ENCODE measurements around the gene CTDSPL.

CTDSPL gene

DNA sequence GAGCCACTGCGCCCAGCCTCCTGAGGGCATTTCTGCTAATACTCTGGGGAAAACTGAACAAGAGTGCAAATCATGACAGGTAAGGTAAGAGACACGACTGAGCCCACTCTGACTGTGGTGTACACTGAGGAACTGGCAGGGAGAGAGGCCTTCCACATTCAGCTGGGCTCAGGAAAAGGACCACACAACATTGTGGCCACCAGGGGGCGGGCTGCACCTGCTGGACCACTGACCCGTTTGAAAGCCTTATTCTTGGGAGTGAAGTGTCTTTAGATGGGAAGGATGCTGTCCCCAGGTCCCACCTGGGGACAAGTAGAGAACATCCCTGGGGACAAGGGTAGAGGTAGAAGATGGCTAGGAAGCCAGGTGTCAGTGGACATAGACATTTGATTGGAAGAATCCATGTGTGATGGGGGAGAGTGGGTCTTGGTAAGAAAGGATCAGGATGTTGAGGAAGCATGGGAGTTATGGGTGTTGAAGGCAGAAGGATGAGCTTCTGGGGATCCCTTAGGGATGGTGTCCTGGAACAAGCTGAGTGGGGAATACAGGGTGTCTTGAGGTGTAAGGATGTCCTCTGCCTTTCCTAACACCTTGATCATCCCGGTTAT, 6.2 kb upstream of the CTDSPL start:
- Histone ChIP-seq H3K4me3 (ENCODE audit: low read length) (no peak overlapping the region), H3K9ac (ENCODE audit: low read depth, low read length) (no peak overlapping the region), H3K36me3 (ENCODE audit: insufficient read depth, low read depth, low read length) (no peaks in the 10 kb centered on the region), H3K27ac (ENCODE audit: low read length) (no peak overlapping the region), H3K27me3 (ENCODE audit: insufficient read depth, low read length) (peaks cover 16% of the 10 kb centered on the region), H3K4me1 (ENCODE audit: insufficient read depth, low read length) (peaks cover 10% of the 10 kb centered on the region; the same call in 1 of the 2 replicates), H3K9me3 (ENCODE audit: insufficient read depth, low read depth, low read length) (no peaks in the 10 kb centered on the region)

DNA sequence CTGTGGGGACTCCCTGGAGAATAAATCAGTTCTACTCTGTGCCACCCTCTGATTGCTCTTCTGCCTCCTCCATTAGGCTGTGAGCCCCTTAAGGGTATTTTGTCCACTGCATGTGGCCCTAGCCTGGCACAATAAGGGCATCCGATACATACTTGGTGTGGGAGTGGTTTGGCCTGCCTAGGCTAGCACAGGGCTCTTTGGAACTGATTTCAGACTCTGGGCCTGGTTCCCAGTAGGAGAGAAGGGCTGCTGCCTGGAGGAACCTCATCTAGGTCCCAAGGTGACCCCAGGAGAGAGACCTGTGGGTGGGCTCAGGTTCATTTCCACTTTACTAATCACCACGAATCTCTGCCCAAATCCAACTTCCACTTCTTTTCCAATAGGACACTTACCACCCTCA, 5.3 kb upstream of the CTDSPL start:
- no peaks in the 10 kb centered on the region for H3K36me3 ChIP-seq (ENCODE audit: insufficient read depth, low read depth, low read length)
- H3K27ac ChIP-seq (ENCODE audit: low read length): no peak overlapping the region
- H3K9me3 ChIP-seq (ENCODE audit: insufficient read depth, low read depth, low read length): no peaks in the 10 kb centered on the region
- H3K9ac ChIP-seq (ENCODE audit: low read depth, low read length): no peak overlapping the region
- peaks cover 23% of the 10 kb centered on the region for H3K27me3 ChIP-seq (ENCODE audit: insufficient read depth, low read length)
- peaks cover 7% of the 10 kb centered on the region; the same call in 1 of the 2 replicates for H3K4me1 ChIP-seq (ENCODE audit: insufficient read depth, low read length)
- no peak overlapping the region for H3K4me3 ChIP-seq (ENCODE audit: low read length)

DNA sequence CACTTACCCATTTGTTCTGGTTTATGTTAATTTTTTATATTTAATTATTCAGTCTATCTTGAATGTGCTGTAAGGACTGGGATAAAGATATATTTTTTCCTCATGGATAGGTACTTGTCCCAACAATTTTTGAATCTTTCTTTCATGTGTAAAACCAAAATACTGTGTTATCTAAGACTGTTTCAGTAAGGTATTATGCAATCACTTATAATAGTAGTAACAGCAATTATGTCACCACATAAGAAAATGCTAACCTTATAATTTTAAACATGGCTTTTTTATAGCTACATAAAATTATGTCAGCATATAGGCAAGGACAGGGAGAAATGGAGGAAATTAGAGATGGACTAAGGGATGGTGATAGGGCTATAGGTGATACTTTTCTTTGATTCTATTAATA, 2.9 kb upstream of the CTDSPL start:
- Histone ChIP-seq H3K27ac (ENCODE audit: low read length) (no peak overlapping the region), H3K9ac (ENCODE audit: low read depth, low read length) (no peak overlapping the region), H3K27me3 (ENCODE audit: insufficient read depth, low read length) (peaks cover 35% of the 10 kb centered on the region), H3K9me3 (ENCODE audit: insufficient read depth, low read depth, low read length) (no peaks in the 10 kb centered on the region), H3K36me3 (ENCODE audit: insufficient read depth, low read depth, low read length) (no peaks in the 10 kb centered on the region), H3K4me1 (ENCODE audit: insufficient read depth, low read length) (peaks cover 12% of the 10 kb centered on the region; the same call in 1 of the 2 replicates), H3K4me3 (ENCODE audit: low read length) (no peak overlapping the region)

DNA sequence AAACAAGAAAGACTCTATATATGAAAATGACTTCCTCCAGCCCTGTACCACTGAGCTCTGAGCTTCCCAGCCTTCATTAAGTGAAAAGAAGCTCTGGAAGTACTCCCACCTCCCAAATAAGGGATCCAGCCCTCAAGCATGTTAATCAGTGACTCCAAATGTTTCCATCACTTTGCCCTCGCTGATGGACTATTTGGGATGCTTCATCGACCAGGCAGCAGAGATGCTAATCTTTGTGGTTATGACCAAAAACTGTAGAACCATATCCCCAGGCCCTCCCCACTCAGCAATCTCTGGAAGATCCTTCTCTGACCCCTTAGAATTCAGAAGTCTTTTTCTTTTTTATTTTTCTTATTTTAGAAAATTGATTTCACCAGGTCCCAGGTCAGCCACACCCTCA, 2.3 kb upstream of the CTDSPL start:
- no peak overlapping the region for H3K9ac ChIP-seq (ENCODE audit: low read depth, low read length)
- no peaks in the 10 kb centered on the region for H3K36me3 ChIP-seq (ENCODE audit: insufficient read depth, low read depth, low read length)
- H3K4me3 ChIP-seq (ENCODE audit: low read length): no peak overlapping the region
- H3K4me1 ChIP-seq (ENCODE audit: insufficient read depth, low read length): peaks cover 17% of the 10 kb centered on the region; the same call in 1 of the 2 replicates
- H3K27ac ChIP-seq (ENCODE audit: low read length): no peak overlapping the region
- H3K9me3 ChIP-seq (ENCODE audit: insufficient read depth, low read depth, low read length): no peaks in the 10 kb centered on the region
- H3K27me3 ChIP-seq (ENCODE audit: insufficient read depth, low read length): peaks cover 35% of the 10 kb centered on the region

DNA sequence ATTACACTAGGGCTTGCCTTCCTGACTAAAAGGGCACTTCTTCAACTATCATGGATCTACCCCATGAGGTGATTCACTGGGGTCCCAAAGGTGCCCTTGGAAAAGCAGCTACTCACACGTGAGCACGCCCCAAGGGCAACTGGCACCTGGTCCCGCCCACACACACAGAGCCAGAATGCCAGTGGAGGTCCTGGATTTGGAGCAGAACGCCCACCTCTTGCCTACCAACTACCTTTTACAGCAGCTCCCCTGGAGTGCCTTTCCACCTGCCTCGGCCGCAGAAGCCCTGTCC, 1.8 kb upstream of the CTDSPL start:
- Histone ChIP-seq H3K4me1 (ENCODE audit: insufficient read depth, low read length) (peaks cover 18% of the 10 kb centered on the region; the same call in 1 of the 2 replicates), H3K36me3 (ENCODE audit: insufficient read depth, low read depth, low read length) (no peaks in the 10 kb centered on the region), H3K4me3 (ENCODE audit: low read length) (no peak overlapping the region), H3K9ac (ENCODE audit: low read depth, low read length) (no peak overlapping the region), H3K27ac (ENCODE audit: low read length) (no peak overlapping the region), H3K27me3 (ENCODE audit: insufficient read depth, low read length) (peaks cover 35% of the 10 kb centered on the region), H3K9me3 (ENCODE audit: insufficient read depth, low read depth, low read length) (no peaks in the 10 kb centered on the region)

DNA sequence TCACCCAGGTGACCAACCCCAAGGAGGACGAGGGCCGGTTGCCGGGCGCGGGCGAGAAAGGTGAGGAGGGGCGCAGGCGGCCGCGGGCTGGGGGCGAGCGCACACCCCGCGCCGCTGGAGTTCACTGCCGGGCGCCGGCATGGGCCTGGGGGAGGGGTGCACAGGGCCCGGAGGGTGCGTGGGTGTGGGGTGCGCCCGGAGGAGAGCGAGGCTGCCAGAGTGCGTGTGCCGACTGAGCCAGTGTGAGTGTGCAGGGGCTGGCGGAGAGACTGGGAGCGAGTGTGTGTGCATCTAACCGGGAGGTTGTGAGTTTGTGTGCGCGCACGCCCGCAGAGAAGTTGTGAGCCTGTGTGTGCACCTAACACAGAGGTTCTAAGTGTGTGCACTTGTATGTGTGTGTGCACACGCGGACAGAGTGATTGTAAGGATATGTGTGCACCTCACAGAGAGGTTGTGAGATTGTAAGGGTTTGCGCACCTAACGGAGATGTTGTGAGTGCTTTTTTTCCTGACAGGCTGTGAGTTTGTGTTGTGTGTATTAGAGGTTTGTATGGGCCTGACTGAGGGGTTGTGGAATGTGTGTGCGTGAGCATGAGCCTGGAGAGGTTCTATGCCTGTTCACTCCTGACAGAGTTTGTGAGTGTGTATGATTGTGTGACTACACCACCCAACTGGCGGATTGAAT, 681 bp downstream of the CTDSPL start:
- peak overlapping the region; percentile 77 for H3K4me3 ChIP-seq (ENCODE audit: low read length)
- peak overlapping the region; percentile 58; the same call in 1 of the 2 replicates for H3K9ac ChIP-seq (ENCODE audit: low read depth, low read length)
- H3K36me3 ChIP-seq (ENCODE audit: insufficient read depth, low read depth, low read length): no peaks in the 10 kb centered on the region

DNA sequence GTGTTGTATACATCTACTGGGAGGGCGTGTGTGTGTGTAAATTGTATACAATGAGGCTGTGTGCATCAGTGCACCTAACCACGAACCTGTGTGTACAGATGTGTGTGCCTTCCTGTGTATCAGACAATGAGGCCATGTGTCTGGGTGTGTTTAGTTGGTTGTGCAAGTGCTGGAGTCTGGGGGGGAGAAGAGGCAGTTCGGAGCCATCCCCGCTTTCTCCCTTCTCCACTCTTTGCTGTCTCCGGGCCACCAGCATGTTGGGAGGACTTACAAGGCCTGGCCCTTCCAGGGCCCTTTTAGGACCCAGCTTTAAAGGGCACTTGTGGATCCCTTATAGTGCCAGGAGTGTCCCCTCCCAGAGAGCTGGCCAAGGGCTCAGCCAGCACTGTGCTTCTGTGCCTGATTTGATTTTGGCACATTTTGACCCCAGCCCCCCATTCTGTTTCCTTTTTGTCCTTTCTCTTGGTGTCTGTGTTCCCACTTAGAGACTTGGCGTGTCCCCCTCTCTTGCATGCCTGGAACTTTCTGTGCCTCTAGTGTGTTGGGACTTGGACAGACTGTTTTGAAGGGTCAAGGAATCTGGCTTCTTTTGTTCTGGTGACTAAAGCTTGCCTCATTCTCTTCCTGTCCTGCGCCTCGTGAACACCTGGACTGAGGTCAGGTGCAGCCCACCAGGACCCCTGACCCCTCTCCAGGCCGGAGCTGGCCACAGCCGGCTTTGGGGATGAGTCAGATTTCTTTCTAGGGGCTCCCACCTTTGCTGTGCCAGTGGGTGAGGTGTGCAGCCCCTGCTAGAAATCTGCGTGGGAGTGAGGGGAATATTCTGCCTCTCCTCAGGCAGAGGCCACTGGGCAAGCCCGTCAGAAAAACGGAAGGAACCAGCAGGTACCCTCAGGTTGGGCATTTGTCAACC, 1.5 kb downstream of the CTDSPL start:
- Histone ChIP-seq H3K4me1 (ENCODE audit: insufficient read depth, low read length) (peaks cover 23% of the 10 kb centered on the region; the same call in 1 of the 2 replicates), H3K27ac (ENCODE audit: low read length) (no peak overlapping the region), H3K9ac (ENCODE audit: low read depth, low read length) (peak overlapping the region; percentile 58; the same call in 1 of the 2 replicates), H3K27me3 (ENCODE audit: insufficient read depth, low read length) (peaks cover 35% of the 10 kb centered on the region), H3K4me3 (ENCODE audit: low read length) (peak overlapping the region; percentile 77), H3K36me3 (ENCODE audit: insufficient read depth, low read depth, low read length) (no peaks in the 10 kb centered on the region), H3K9me3 (ENCODE audit: insufficient read depth, low read depth, low read length) (no peaks in the 10 kb centered on the region)

More for the DNA sequence above, 681 bp downstream of the CTDSPL start:
- no peaks in the 10 kb centered on the region for H3K9me3 ChIP-seq (ENCODE audit: insufficient read depth, low read depth, low read length)
- no peak overlapping the region for H3K27ac ChIP-seq (ENCODE audit: low read length)
- peaks cover 23% of the 10 kb centered on the region; the same call in 1 of the 2 replicates for H3K4me1 ChIP-seq (ENCODE audit: insufficient read depth, low read length)
- peaks cover 35% of the 10 kb centered on the region for H3K27me3 ChIP-seq (ENCODE audit: insufficient read depth, low read length)

DNA sequence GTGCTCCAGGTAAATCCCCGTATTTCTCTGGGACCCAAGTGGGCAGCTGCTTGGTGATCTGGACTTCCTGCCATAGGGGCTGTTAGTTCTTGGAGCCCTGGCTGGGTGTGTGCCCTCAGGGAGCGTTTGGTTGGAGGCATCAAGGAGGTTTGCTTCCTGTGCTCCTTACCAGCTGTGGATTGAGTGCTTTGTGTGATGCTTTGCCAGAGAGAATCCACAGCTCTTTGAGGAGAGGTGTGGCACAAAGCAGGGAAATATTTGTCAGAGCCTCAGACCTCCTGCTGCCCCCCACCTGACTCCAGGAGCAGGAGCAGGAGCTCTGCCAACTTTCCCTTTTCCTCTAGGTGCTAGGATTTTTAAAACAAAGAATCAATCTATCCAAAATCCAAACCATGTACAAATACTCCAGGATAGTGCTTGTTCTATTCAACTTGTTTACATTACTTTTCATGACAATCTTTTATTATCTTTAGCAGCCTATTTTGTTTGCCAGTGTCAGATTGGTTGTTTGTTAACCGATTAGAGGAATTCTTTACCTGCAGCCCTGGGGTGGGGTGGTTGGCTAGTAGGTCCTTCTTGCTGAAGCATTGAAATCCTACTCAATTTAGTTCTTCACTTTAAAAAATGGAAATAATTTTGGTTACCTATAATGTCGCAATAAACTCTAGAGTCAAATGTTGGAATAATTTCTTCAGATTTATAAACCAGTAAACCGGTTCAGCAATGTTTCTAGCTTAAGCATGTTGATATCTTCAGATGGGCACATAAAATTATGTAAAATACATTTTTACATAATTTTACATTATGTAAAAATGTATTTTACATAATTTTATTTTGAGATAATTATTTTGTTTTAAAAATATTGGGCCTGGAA, 2.5 kb downstream of the CTDSPL start:
- Histone ChIP-seq H3K9ac (ENCODE audit: low read depth, low read length) (no peak overlapping the region), H3K9me3 (ENCODE audit: insufficient read depth, low read depth, low read length) (no peaks in the 10 kb centered on the region), H3K27me3 (ENCODE audit: insufficient read depth, low read length) (peaks cover 29% of the 10 kb centered on the region), H3K4me1 (ENCODE audit: insufficient read depth, low read length) (peaks cover 23% of the 10 kb centered on the region; the same call in 1 of the 2 replicates), H3K36me3 (ENCODE audit: insufficient read depth, low read depth, low read length) (no peaks in the 10 kb centered on the region), H3K27ac (ENCODE audit: low read length) (no peak overlapping the region), H3K4me3 (ENCODE audit: low read length) (peak overlapping the region; percentile 31; the same call in 1 of the 2 replicates)

DNA sequence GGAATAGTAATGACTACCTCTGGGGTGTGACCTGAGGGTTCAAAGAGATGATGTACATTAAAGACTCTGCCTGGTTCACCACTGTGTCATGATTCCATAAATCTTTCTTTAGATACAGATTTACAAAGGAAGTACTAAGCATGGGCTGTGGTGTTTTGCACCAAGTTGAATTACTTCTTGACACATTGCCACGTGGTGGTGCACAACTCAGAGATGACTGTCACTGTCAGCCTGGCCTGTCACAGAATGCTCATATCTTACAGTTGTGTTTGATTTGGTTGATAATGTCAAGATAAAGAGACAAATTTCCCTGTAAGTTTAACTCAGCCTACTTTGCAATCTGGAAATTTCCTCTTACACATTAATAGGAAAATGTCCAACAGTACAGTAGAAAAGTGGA, 3.2 kb downstream of the CTDSPL start:
- H3K4me1 ChIP-seq (ENCODE audit: insufficient read depth, low read length): peaks cover 23% of the 10 kb centered on the region; the same call in 1 of the 2 replicates
- H3K27ac ChIP-seq (ENCODE audit: low read length): no peak overlapping the region
- no peaks in the 10 kb centered on the region for H3K9me3 ChIP-seq (ENCODE audit: insufficient read depth, low read depth, low read length)
- peaks cover 22% of the 10 kb centered on the region for H3K27me3 ChIP-seq (ENCODE audit: insufficient read depth, low read length)
- H3K36me3 ChIP-seq (ENCODE audit: insufficient read depth, low read depth, low read length): no peaks in the 10 kb centered on the region
- H3K9ac ChIP-seq (ENCODE audit: low read depth, low read length): no peak overlapping the region
- no peak overlapping the region for H3K4me3 ChIP-seq (ENCODE audit: low read length)

DNA sequence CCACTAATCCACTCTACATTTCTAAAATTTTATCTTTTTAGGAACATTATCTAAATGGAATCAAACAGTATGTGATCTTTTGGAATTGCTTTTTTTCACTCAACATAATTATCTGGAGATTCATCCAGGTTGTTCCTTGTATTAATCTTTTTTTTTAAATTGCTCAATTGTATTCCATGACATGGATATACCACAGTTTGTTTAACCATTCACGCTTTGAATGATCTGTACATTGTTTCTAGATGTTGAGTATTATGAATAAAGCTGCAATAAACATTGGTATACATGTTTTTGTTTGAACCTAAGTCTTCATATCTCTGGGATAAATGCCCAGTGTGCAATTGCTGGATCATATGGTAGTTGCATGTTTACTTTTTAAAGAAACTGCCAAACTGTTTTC, 5.5 kb downstream of the CTDSPL start:
- Histone ChIP-seq H3K36me3 (ENCODE audit: insufficient read depth, low read depth, low read length) (no peaks in the 10 kb centered on the region), H3K9me3 (ENCODE audit: insufficient read depth, low read depth, low read length) (no peaks in the 10 kb centered on the region), H3K27ac (ENCODE audit: low read length) (no peak overlapping the region), H3K27me3 (ENCODE audit: insufficient read depth, low read length) (peaks cover 11% of the 10 kb centered on the region), H3K4me3 (ENCODE audit: low read length) (no peak overlapping the region), H3K4me1 (ENCODE audit: insufficient read depth, low read length) (peaks cover 24% of the 10 kb centered on the region; the same call in 1 of the 2 replicates), H3K9ac (ENCODE audit: low read depth, low read length) (no peak overlapping the region)

DNA sequence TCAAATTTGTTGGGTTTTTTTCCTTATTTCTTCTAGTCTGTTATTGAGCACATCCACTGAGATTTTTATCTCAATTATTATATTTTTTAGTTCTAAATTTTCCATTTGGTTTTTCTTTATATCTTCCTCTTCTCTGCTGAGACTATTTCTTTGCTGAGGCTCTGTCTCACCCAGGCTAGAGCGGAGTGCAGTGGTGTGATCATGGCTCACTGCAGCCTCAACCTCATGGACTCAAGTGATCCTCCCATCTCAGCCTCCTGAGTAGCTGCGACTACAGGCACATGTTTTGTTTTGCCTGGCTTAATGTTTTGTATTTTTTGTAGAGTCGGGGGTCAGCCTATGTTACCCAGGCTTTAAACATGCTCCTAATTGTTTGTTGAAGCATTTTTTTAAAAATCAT, 10.2 kb downstream of the CTDSPL start:
- Histone ChIP-seq H3K27ac (ENCODE audit: low read length) (no peak overlapping the region), H3K4me1 (ENCODE audit: insufficient read depth, low read length) (0 out of 2 replicates have a peak, but pooled peaks cover 8% of the 10 kb centered on the region), H3K4me3 (ENCODE audit: low read length) (no peak overlapping the region), H3K27me3 (ENCODE audit: insufficient read depth, low read length) (no peaks in the 10 kb centered on the region), H3K36me3 (ENCODE audit: insufficient read depth, low read depth, low read length) (no peaks in the 10 kb centered on the region), H3K9ac (ENCODE audit: low read depth, low read length) (no peak overlapping the region), H3K9me3 (ENCODE audit: insufficient read depth, low read depth, low read length) (no peaks in the 10 kb centered on the region)
